ENCODE results near the gene TGFB2.

TGFB2 gene

GRCh38 chr1:218344814-218345672, at the start of gene TGFB2:
Gene TGFB2, plus strand, starts transcription at chr1:218345336. Its CDS starts 1,366 bp downstream, at chr1:218346702.
- H3K36me3 ChIP-seq (ENCODE audit: control insufficient read depth in 2 of 2, insufficient read depth in 2 of 2, low read length in 2 of 2), result no peaks in the 10 kb centered on the region
- H3K27me3 ChIP-seq (ENCODE audit: control insufficient read depth in 1 of 2, insufficient read depth in 2 of 2, low read length in 2 of 2), result no peaks in the 10 kb centered on the region
- H3K9ac ChIP-seq (ENCODE audit: low read length in 2 of 2), result peak within 1 kb of the TSS; percentile 87 to 94
- no peaks in the 10 kb centered on the region for H3K9me3 ChIP-seq (ENCODE audit: control insufficient read depth in 2 of 2, low read length in 2 of 2)
- H3K4me3 ChIP-seq (ENCODE audit: low read length in 2 of 2), result peak within 1 kb of the TSS; percentile 94 to 96
- peaks cover 13% of the 10 kb centered on the region for H3K4me1 ChIP-seq (ENCODE audit: control insufficient read depth, insufficient read depth, low read length)
- H3K27ac ChIP-seq (ENCODE audit: low read length), result peak within 1 kb of the TSS; percentile 86

GRCh38 chr1:218296162-218296561, 49.0 kb upstream of the TGFB2 start:
- Histone ChIP-seq H3K4me3 (ENCODE audit: low read length in 2 of 2) (no peak overlapping the region), H3K27ac (ENCODE audit: low read length) (no peak overlapping the region)

GRCh38 chr1:218297461-218297860, 47.7 kb upstream of the TGFB2 start:
- H3K4me3 ChIP-seq (ENCODE audit: low read length in 2 of 2), result no peak overlapping the region
- H3K27me3 ChIP-seq (ENCODE audit: control insufficient read depth in 1 of 2, insufficient read depth in 2 of 2, low read length in 2 of 2), result no peaks in the 10 kb centered on the region
- H3K27ac ChIP-seq (ENCODE audit: low read length), result no peak overlapping the region
- H3K9me3 ChIP-seq (ENCODE audit: control insufficient read depth in 2 of 2, low read length in 2 of 2), result no peaks in the 10 kb centered on the region
- H3K9ac ChIP-seq (ENCODE audit: low read length in 2 of 2), result no peak overlapping the region
- no peaks in the 10 kb centered on the region for H3K4me1 ChIP-seq (ENCODE audit: control insufficient read depth, insufficient read depth, low read length)
- H3K36me3 ChIP-seq (ENCODE audit: control insufficient read depth in 2 of 2, insufficient read depth in 2 of 2, low read length in 2 of 2), result peaks cover 0 to 3% of the 10 kb centered on the region in 2 donors

More at GRCh38 chr1:218296162-218296561, 49.0 kb upstream of the TGFB2 start:
- no peaks in the 10 kb centered on the region for H3K27me3 ChIP-seq (ENCODE audit: control insufficient read depth in 1 of 2, insufficient read depth in 2 of 2, low read length in 2 of 2)
- H3K9ac ChIP-seq (ENCODE audit: low read length in 2 of 2), result no peak overlapping the region
- no peaks in the 10 kb centered on the region for H3K9me3 ChIP-seq (ENCODE audit: control insufficient read depth in 2 of 2, low read length in 2 of 2)
- no peaks in the 10 kb centered on the region for H3K4me1 ChIP-seq (ENCODE audit: control insufficient read depth, insufficient read depth, low read length)
- H3K36me3 ChIP-seq (ENCODE audit: control insufficient read depth in 2 of 2, insufficient read depth in 2 of 2, low read length in 2 of 2), result peaks cover 0 to 3% of the 10 kb centered on the region in 2 donors

GRCh38 chr1:218297867-218298266, 47.3 kb upstream of the TGFB2 start:
- no peaks in the 10 kb centered on the region for H3K4me1 ChIP-seq (ENCODE audit: control insufficient read depth, insufficient read depth, low read length)
- H3K27ac ChIP-seq (ENCODE audit: low read length), result no peak overlapping the region
- no peaks in the 10 kb centered on the region for H3K27me3 ChIP-seq (ENCODE audit: control insufficient read depth in 1 of 2, insufficient read depth in 2 of 2, low read length in 2 of 2)
- H3K9ac ChIP-seq (ENCODE audit: low read length in 2 of 2), result no peak overlapping the region
- peaks cover 0 to 3% of the 10 kb centered on the region in 2 donors for H3K36me3 ChIP-seq (ENCODE audit: control insufficient read depth in 2 of 2, insufficient read depth in 2 of 2, low read length in 2 of 2)
- H3K4me3 ChIP-seq (ENCODE audit: low read length in 2 of 2), result no peak overlapping the region
- H3K9me3 ChIP-seq (ENCODE audit: control insufficient read depth in 2 of 2, low read length in 2 of 2), result no peaks in the 10 kb centered on the region

- Histone ChIP-seq H3K4me3 (ENCODE audit: low read length in 2 of 2) (no peak overlapping the region), H3K9me3 (ENCODE audit: control insufficient read depth in 2 of 2, low read length in 2 of 2) (no peaks in the 10 kb centered on the region), H3K36me3 (ENCODE audit: control insufficient read depth in 2 of 2, insufficient read depth in 2 of 2, low read length in 2 of 2) (peaks cover 0 to 3% of the 10 kb centered on the region in 2 donors), H3K4me1 (ENCODE audit: control insufficient read depth, insufficient read depth, low read length) (no peaks in the 10 kb centered on the region), H3K27ac (ENCODE audit: low read length) (no peak overlapping the region), H3K27me3 (ENCODE audit: control insufficient read depth in 1 of 2, insufficient read depth in 2 of 2, low read length in 2 of 2) (no peaks in the 10 kb centered on the region), H3K9ac (ENCODE audit: low read length in 2 of 2) (no peak overlapping the region)
These were observed 46.7 kb upstream of the TGFB2 start for GRCh38 chr1:218298398-218298797.

- H3K4me3 ChIP-seq (ENCODE audit: low read length in 2 of 2), result no peak overlapping the region
- no peaks in the 10 kb centered on the region for H3K27me3 ChIP-seq (ENCODE audit: control insufficient read depth in 1 of 2, insufficient read depth in 2 of 2, low read length in 2 of 2)
- H3K36me3 ChIP-seq (ENCODE audit: control insufficient read depth in 2 of 2, insufficient read depth in 2 of 2, low read length in 2 of 2), result no peaks in the 10 kb centered on the region
- no peak overlapping the region for H3K9ac ChIP-seq (ENCODE audit: low read length in 2 of 2)
- H3K27ac ChIP-seq (ENCODE audit: low read length), result no peak overlapping the region
- H3K4me1 ChIP-seq (ENCODE audit: control insufficient read depth, insufficient read depth, low read length), result no peaks in the 10 kb centered on the region
- H3K9me3 ChIP-seq (ENCODE audit: control insufficient read depth in 2 of 2, low read length in 2 of 2), result no peaks in the 10 kb centered on the region
These were observed 45.7 kb upstream of the TGFB2 start for GRCh38 chr1:218299416-218299815.

- Histone ChIP-seq H3K9me3 (ENCODE audit: control insufficient read depth in 2 of 2, low read length in 2 of 2) (no peaks in the 10 kb centered on the region), H3K27me3 (ENCODE audit: control insufficient read depth in 1 of 2, insufficient read depth in 2 of 2, low read length in 2 of 2) (no peaks in the 10 kb centered on the region), H3K4me3 (ENCODE audit: low read length in 2 of 2) (no peak overlapping the region), H3K36me3 (ENCODE audit: control insufficient read depth in 2 of 2, insufficient read depth in 2 of 2, low read length in 2 of 2) (no peaks in the 10 kb centered on the region), H3K27ac (ENCODE audit: low read length) (no peak overlapping the region), H3K9ac (ENCODE audit: low read length in 2 of 2) (no peak overlapping the region), H3K4me1 (ENCODE audit: control insufficient read depth, insufficient read depth, low read length) (no peaks in the 10 kb centered on the region)
These were observed 43.9 kb upstream of the TGFB2 start for GRCh38 chr1:218301217-218301616.

- H3K36me3 ChIP-seq (ENCODE audit: control insufficient read depth in 2 of 2, insufficient read depth in 2 of 2, low read length in 2 of 2), result no peaks in the 10 kb centered on the region
- no peak overlapping the region for H3K4me3 ChIP-seq (ENCODE audit: low read length in 2 of 2)
- H3K9ac ChIP-seq (ENCODE audit: low read length in 2 of 2), result no peak overlapping the region
- H3K9me3 ChIP-seq (ENCODE audit: control insufficient read depth in 2 of 2, low read length in 2 of 2), result no peaks in the 10 kb centered on the region
- no peak overlapping the region for H3K27ac ChIP-seq (ENCODE audit: low read length)
- H3K4me1 ChIP-seq (ENCODE audit: control insufficient read depth, insufficient read depth, low read length), result no peaks in the 10 kb centered on the region
- H3K27me3 ChIP-seq (ENCODE audit: control insufficient read depth in 1 of 2, insufficient read depth in 2 of 2, low read length in 2 of 2), result no peaks in the 10 kb centered on the region
These were observed 43.0 kb upstream of the TGFB2 start for GRCh38 chr1:218302155-218302554.

- no peaks in the 10 kb centered on the region for H3K9me3 ChIP-seq (ENCODE audit: control insufficient read depth in 2 of 2, low read length in 2 of 2)
- no peak overlapping the region for H3K4me3 ChIP-seq (ENCODE audit: low read length in 2 of 2)
- H3K36me3 ChIP-seq (ENCODE audit: control insufficient read depth in 2 of 2, insufficient read depth in 2 of 2, low read length in 2 of 2), result no peaks in the 10 kb centered on the region
- no peaks in the 10 kb centered on the region for H3K27me3 ChIP-seq (ENCODE audit: control insufficient read depth in 1 of 2, insufficient read depth in 2 of 2, low read length in 2 of 2)
- no peak overlapping the region for H3K9ac ChIP-seq (ENCODE audit: low read length in 2 of 2)
- H3K4me1 ChIP-seq (ENCODE audit: control insufficient read depth, insufficient read depth, low read length), result no peaks in the 10 kb centered on the region
- no peak overlapping the region for H3K27ac ChIP-seq (ENCODE audit: low read length)
These were observed 41.8 kb upstream of the TGFB2 start for GRCh38 chr1:218303176-218303879.

GRCh38 chr1:218304281-218305039, 40.7 kb upstream of the TGFB2 start:
- Histone ChIP-seq H3K27me3 (ENCODE audit: control insufficient read depth in 1 of 2, insufficient read depth in 2 of 2, low read length in 2 of 2) (no peaks in the 10 kb centered on the region), H3K36me3 (ENCODE audit: control insufficient read depth in 2 of 2, insufficient read depth in 2 of 2, low read length in 2 of 2) (peaks cover 0 to 3% of the 10 kb centered on the region in 2 donors), H3K9ac (ENCODE audit: low read length in 2 of 2) (no peak overlapping the region), H3K4me1 (ENCODE audit: control insufficient read depth, insufficient read depth, low read length) (no peaks in the 10 kb centered on the region), H3K9me3 (ENCODE audit: control insufficient read depth in 2 of 2, low read length in 2 of 2) (no peaks in the 10 kb centered on the region), H3K27ac (ENCODE audit: low read length) (no peak overlapping the region), H3K4me3 (ENCODE audit: low read length in 2 of 2) (no peak overlapping the region)
